Endothelial cell of umbilical vein (primary cell): ENCODE measurements around the gene RMDN2.

Experiments
- CTCF ChIP-seq, 2 donors: IDR thresholded peaks; 1 replicate in 1 of 2; 2 replicates in 1 of 2; pipeline ENCODE4 v1.5.1; 2011; ENCODE audit warnings: low read length in 2 of 2, mild to moderate bottlenecking in 2 of 2, moderate library complexity in 2 of 2, control low read depth in 1 of 2, inconsistent platforms in 1 of 2, low read depth in 1 of 2; ENCODE audit not compliant: insufficient read depth in 1 of 2; ENCODE audit errors: extremely low read depth in 1 of 2
- EZH2 ChIP-seq: IDR thresholded peaks from 2 replicates; pipeline ENCODE4 v1.6.1; 2012; ENCODE audit warnings: borderline replicate concordance, low read depth, mild to moderate bottlenecking, moderate library complexity, low read length, inconsistent platforms; ENCODE audit not compliant: severe bottlenecking
- MAX ChIP-seq: IDR thresholded peaks from 2 replicates; pipeline ENCODE4 v1.6.1; 2011; ENCODE audit not compliant: insufficient read depth, insufficient read length
- POLR2A ChIP-seq: IDR thresholded peaks from 2 replicates; pipeline ENCODE4 v1.6.1; 2012; ENCODE audit warnings: low read depth, mild to moderate bottlenecking, control low read depth, low read length
- POLR2AphosphoS5 ChIP-seq: IDR thresholded peaks from 2 replicates; pipeline ENCODE4 v1.6.1; 2012; ENCODE audit warnings: low read depth, mild to moderate bottlenecking, control low read depth, low read length, moderate library complexity; ENCODE audit not compliant: insufficient read depth

GRCh38 chr2:37921781-37922180 lies 3.3 kb upstream of the RMDN2 start:
- TF ChIP-seq MAX (no peak), CTCF (IDR thresholded peaks at IDR 0.05; ENCODE audit: extremely low read depth in 1 of 2, insufficient read depth in 1 of 2, low read depth in 1 of 2, low read length in 2 of 2) (no peak), POLR2AphosphoS5 (no peak), POLR2A (no peak), EZH2 (no peak)
